HG03571 (cell line): ENCODE measurements around the gene MORN4.
"Not testable (repeated sequence)": the region's sequence is repeated elsewhere in the genome, so short reads cannot be mapped to it uniquely, and the experiment has no call there.

Source experiments
- ATAC-seq: cut with Tn5 transposase; IDR thresholded peaks from one replicate; pipeline ENCODE4 v1.9.1; 2021; ENCODE audit not compliant: unreplicated experiment

Gene MORN4

GRCh38 chr10:97632949-97633884, at the start of gene MORN4:
MORN4 (minus strand) TSS chr10:97633500; CDS start chr10:97619653, 13,847 bp downstream.
- ATAC-seq: peak; percentile 98

GRCh38 chr10:97682042-97682441, 48.7 kb upstream of the MORN4 start:
- no peak for ATAC-seq

GRCh38 chr10:97679594-97679993, 46.3 kb upstream of the MORN4 start:
- ATAC-seq: no peak

- ATAC-seq: no peak
These were observed 43.7 kb upstream of the MORN4 start for GRCh38 chr10:97676770-97677581.

GRCh38 chr10:97675222-97675621, 41.9 kb upstream of the MORN4 start:
- no peak for ATAC-seq

- no peak for ATAC-seq
These were observed 40.6 kb upstream of the MORN4 start for GRCh38 chr10:97673736-97674525.

- ATAC-seq: no peak
These were observed 36.3 kb upstream of the MORN4 start for GRCh38 chr10:97669571-97669970.

- ATAC-seq: no peak
These were observed 34.2 kb upstream of the MORN4 start for GRCh38 chr10:97667463-97667862.

- ATAC-seq: no peak
These were observed 33.7 kb upstream of the MORN4 start for GRCh38 chr10:97666992-97667391.

- ATAC-seq: no peak
These were observed 31.1 kb upstream of the MORN4 start for GRCh38 chr10:97664282-97664850.

- ATAC-seq: no peak
These were observed 26.3 kb upstream of the MORN4 start for GRCh38 chr10:97659589-97659988.

- no peak for ATAC-seq
These were observed 23.5 kb upstream of the MORN4 start for GRCh38 chr10:97656777-97657176.

- no peak for ATAC-seq
These were observed 18.5 kb upstream of the MORN4 start for GRCh38 chr10:97651773-97652172.

- ATAC-seq: no peak
These were observed 17.4 kb upstream of the MORN4 start for GRCh38 chr10:97650726-97651125.

GRCh38 chr10:97649405-97649750, 16.1 kb upstream of the MORN4 start:
- not testable (repeated sequence) for ATAC-seq

- ATAC-seq: no peak
These were observed 15.5 kb upstream of the MORN4 start for GRCh38 chr10:97648562-97649404.

GRCh38 chr10:97647556-97647955, 14.3 kb upstream of the MORN4 start:
- no peak for ATAC-seq

- ATAC-seq: no peak
These were observed 11.6 kb upstream of the MORN4 start for GRCh38 chr10:97644936-97645335.

GRCh38 chr10:97643441-97643985, 10.2 kb upstream of the MORN4 start:
- no peak for ATAC-seq
